C4-2B (cell line): ENCODE results near the gene ITPRIP.

ENCODE experiments used
- CTCF ChIP-seq: fragments of 450-650 bp; conservative IDR thresholded peaks from 2 replicates; pipeline ENCODE4 v1.5.1; 2017; ENCODE audit warnings: mild to moderate bottlenecking
- ZFX ChIP-seq: fragments of 450-650 bp; IDR thresholded peaks from 2 replicates; pipeline ENCODE4 v1.6.1; 2017

- no peak for TF ChIP-seq CTCF
- TF ChIP-seq ZFX, result no peak
Measured at GRCh38 chr10:104274762-104275721, 63.2 kb downstream of the ITPRIP start.
